Measurements from ENCODE around the gene PDLIM3. TPM values are rescaled to one million over a fixed set of nuclear protein-coding genes. Genes with fewer than 3 reads are reported as not detected.

Gene PDLIM3
- total and polyA plus RNA-seq, 2 experiments from 2014 or later: 10.0 to 29.3 TPM

DNA sequence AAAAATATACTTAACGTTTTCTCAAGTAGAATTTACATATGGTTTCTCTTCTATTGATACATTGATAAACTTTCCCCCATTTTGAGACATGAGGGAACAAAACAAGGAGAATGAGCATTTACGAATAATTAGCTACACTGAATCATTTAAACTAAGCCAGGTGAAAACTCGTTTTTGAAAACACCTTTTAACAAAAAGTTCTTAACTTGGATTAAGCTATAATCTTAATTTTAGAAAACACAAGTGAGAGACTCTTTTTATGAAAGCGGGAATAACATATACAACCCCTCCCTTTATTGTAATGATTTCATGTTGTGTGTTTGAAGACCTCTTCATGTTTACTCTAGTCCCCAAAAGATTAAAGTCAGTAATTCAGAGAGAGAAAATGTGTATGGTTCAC is 20.1 kb downstream of the PDLIM3 start:
- TF ChIP-seq, protein P1, sequence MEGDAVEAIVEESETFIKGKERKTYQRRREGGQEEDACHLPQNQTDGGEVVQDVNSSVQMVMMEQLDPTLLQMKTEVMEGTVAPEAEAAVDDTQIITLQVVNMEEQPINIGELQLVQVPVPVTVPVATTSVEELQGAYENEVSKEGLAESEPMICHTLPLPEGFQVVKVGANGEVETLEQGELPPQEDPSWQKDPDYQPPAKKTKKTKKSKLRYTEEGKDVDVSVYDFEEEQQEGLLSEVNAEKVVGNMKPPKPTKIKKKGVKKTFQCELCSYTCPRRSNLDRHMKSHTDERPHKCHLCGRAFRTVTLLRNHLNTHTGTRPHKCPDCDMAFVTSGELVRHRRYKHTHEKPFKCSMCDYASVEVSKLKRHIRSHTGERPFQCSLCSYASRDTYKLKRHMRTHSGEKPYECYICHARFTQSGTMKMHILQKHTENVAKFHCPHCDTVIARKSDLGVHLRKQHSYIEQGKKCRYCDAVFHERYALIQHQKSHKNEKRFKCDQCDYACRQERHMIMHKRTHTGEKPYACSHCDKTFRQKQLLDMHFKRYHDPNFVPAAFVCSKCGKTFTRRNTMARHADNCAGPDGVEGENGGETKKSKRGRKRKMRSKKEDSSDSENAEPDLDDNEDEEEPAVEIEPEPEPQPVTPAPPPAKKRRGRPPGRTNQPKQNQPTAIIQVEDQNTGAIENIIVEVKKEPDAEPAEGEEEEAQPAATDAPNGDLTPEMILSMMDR (IDR thresholded peaks at IDR 0.05; ENCODE audit: poor library complexity): no peak
- no peak for TF ChIP-seq EZH2 (IDR thresholded peaks at IDR 0.05; ENCODE audit: borderline replicate concordance)
- no peak for TF ChIP-seq EZH2phosphoT487 (IDR thresholded peaks at IDR 0.05; ENCODE audit: low read depth, severe bottlenecking, unreplicated experiment)
- H3K27ac ChIP-seq: no peak overlapping the region

DNA sequence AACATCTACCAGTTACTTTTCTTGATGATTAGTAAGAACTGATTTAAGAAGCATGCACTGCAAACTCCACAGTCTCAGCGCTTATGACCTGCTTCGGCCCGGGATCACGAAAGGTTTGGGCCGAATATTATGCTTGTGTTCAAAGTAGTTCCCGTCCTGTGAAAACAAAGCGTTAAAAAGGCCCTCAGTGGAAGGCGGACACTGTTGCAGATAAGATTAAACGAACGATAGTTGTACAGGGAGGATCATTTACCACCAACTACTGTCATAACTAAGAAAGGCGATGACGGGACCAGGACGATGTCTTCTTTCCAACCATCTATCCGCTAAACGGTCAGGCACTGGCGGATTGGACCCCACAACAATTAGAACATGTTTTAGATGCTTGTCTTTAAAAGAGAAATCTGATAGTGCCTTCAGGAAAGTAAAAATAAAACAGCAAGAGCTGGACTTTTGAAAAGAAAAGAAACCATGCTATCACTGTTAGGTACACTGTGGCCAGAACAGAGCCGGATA is 21.1 kb downstream of the PDLIM3 start:
- no peaks in the 10 kb centered on the region for H3K9me3 ChIP-seq (ENCODE audit: low read depth)
- TF ChIP-seq EZH2phosphoT487 (IDR thresholded peaks at IDR 0.05; ENCODE audit: low read depth, severe bottlenecking, unreplicated experiment) (no peak), EZH2 (IDR thresholded peaks at IDR 0.05; ENCODE audit: borderline replicate concordance) (no peak)
- TF ChIP-seq, protein P1 (IDR thresholded peaks at IDR 0.05; ENCODE audit: poor library complexity): no peak
- no peak overlapping the region for H2AFZ ChIP-seq
- H3K4me3 ChIP-seq: no peak overlapping the region
- no peaks in the 10 kb centered on the region for H3K4me1 ChIP-seq (ENCODE audit: insufficient read depth)
- no peaks in the 10 kb centered on the region for H3K9me2 ChIP-seq (replicated peaks; ENCODE audit: insufficient read depth)
- no peaks in the 10 kb centered on the region for H4K20me1 ChIP-seq (ENCODE audit: insufficient read depth, poor library complexity, severe bottlenecking)
- H3K79me2 ChIP-seq: no peaks in the 10 kb centered on the region
- no peaks in the 10 kb centered on the region for H3K36me3 ChIP-seq (replicated peaks; ENCODE audit: insufficient read depth, low read depth)
- no peak overlapping the region for H3K27ac ChIP-seq
- 86% methylated on average over 17 of the region's 17 CpGs for WGBS (ENCODE audit: low lambda C conversion rate, missing lambda C conversion rate)
- H3K27me3 ChIP-seq: no peaks in the 10 kb centered on the region
- no peak for DNase-seq (ENCODE audit: low spot score)
- H3K4me2 ChIP-seq: peak overlapping the region; percentile 30

More for the DNA sequence above, 20.1 kb downstream of the PDLIM3 start:
- Histone ChIP-seq H3K36me3 (replicated peaks; ENCODE audit: insufficient read depth, low read depth) (no peaks in the 10 kb centered on the region), H3K9me3 (ENCODE audit: low read depth) (no peaks in the 10 kb centered on the region), H3K9me2 (replicated peaks; ENCODE audit: insufficient read depth) (no peaks in the 10 kb centered on the region), H2AFZ (no peak overlapping the region), H3K4me3 (no peak overlapping the region), H3K27me3 (no peaks in the 10 kb centered on the region), H4K20me1 (ENCODE audit: insufficient read depth, poor library complexity, severe bottlenecking) (no peaks in the 10 kb centered on the region), H3K79me2 (no peaks in the 10 kb centered on the region), H3K4me1 (ENCODE audit: insufficient read depth) (no peaks in the 10 kb centered on the region), H3K4me2 (no peak overlapping the region)
- 87% methylated on average over 4 of the region's 4 CpGs for WGBS (ENCODE audit: low lambda C conversion rate, missing lambda C conversion rate)
- no peak for DNase-seq (ENCODE audit: low spot score)

GRCh38 chr4:185513489-185514181 is 21.7 kb downstream of the PDLIM3 start:
- H3K9me2 ChIP-seq (replicated peaks; ENCODE audit: insufficient read depth): no peaks in the 10 kb centered on the region
- H3K4me1 ChIP-seq (ENCODE audit: insufficient read depth): no peaks in the 10 kb centered on the region
- H3K9me3 ChIP-seq (ENCODE audit: low read depth): no peaks in the 10 kb centered on the region
- no peak overlapping the region for H3K27ac ChIP-seq
- H3K4me2 ChIP-seq: peak overlapping the region; percentile 30
- H3K36me3 ChIP-seq (replicated peaks; ENCODE audit: insufficient read depth, low read depth): no peaks in the 10 kb centered on the region
- no peak overlapping the region for H3K4me3 ChIP-seq
- H4K20me1 ChIP-seq (ENCODE audit: insufficient read depth, poor library complexity, severe bottlenecking): no peaks in the 10 kb centered on the region
- H2AFZ ChIP-seq: no peak overlapping the region
- H3K79me2 ChIP-seq: no peaks in the 10 kb centered on the region
- WGBS (ENCODE audit: low lambda C conversion rate, missing lambda C conversion rate): 68% methylated on average over 10 of the region's 10 CpGs
- TF ChIP-seq EZH2 (IDR thresholded peaks at IDR 0.05; ENCODE audit: borderline replicate concordance) (no peak), EZH2phosphoT487 (IDR thresholded peaks at IDR 0.05; ENCODE audit: low read depth, severe bottlenecking, unreplicated experiment) (no peak)
- TF ChIP-seq, protein P1 (IDR thresholded peaks at IDR 0.05; ENCODE audit: poor library complexity): no peak
- DNase-seq (ENCODE audit: low spot score): peak; percentile 27
- H3K27me3 ChIP-seq: no peaks in the 10 kb centered on the region

All from hepatocyte (in vitro differentiated cells).